H1 (cell line): ENCODE data around the gene IFTAP. TPM values are rescaled to one million over a fixed set of nuclear protein-coding genes. Genes with fewer than 3 reads are reported as not detected.

Source experiments
- BACH1 ChIP-seq: IDR thresholded peaks from 2 replicates; pipeline ENCODE4 v1.6.1; 2012; ENCODE audit warnings: low read length, improper control_type of control experiment
- BCL11A ChIP-seq, 2 experiments: IDR thresholded peaks; one replicate each; pipeline ENCODE4 v1.6.1; 2011; ENCODE audit warnings: low read depth in 2 of 2, low read length in 2 of 2, mild to moderate bottlenecking in 2 of 2
- BRCA1 ChIP-seq: IDR thresholded peaks from 2 replicates; pipeline ENCODE4 v1.6.1; 2012; ENCODE audit warnings: low read depth, low read length, improper control_type of control experiment
- CHD2 ChIP-seq: IDR thresholded peaks from 2 replicates; pipeline ENCODE4 v1.6.1; 2012; ENCODE audit warnings: low read length, improper control_type of control experiment
- CREB1 ChIP-seq: IDR thresholded peaks from 2 replicates; pipeline ENCODE4 v1.6.1; 2012; ENCODE audit warnings: inconsistent platforms
- EGR1 ChIP-seq: IDR thresholded peaks from 2 replicates; pipeline ENCODE4 v1.6.1; 2011; ENCODE audit warnings: low read depth, low read length, borderline replicate concordance
- EZH2 ChIP-seq: fragments of 200-600 bp; sonication (generic); IDR thresholded peaks from 2 replicates; pipeline ENCODE4 v1.7.1; 2012; ENCODE audit warnings: low read depth, mild to moderate bottlenecking, moderate library complexity, low read length, inconsistent platforms; ENCODE audit not compliant: severe bottlenecking
- KDM1A ChIP-seq: fragments of 200-600, 300-600 bp; sonication (generic); IDR thresholded peaks from 2 replicates; pipeline ENCODE4 v1.7.1; 2016; ENCODE audit warnings: mild to moderate bottlenecking, low read length, borderline replicate concordance
- KDM4A ChIP-seq: IDR thresholded peaks from one replicate; pipeline ENCODE4 v1.7.1; 2012; ENCODE audit warnings: low read depth, mild to moderate bottlenecking, moderate library complexity, low read length, inconsistent platforms; ENCODE audit not compliant: severe bottlenecking
- KDM5A ChIP-seq: fragments of 200-600 bp; IDR thresholded peaks from 2 replicates; pipeline ENCODE4 v1.7.1; 2012; ENCODE audit warnings: mild to moderate bottlenecking, low read length, inconsistent platforms, mixed read lengths
- MAFK ChIP-seq: IDR thresholded peaks from 2 replicates; pipeline ENCODE4 v1.6.1; 2012; ENCODE audit warnings: low read depth, mild to moderate bottlenecking, improper control_type of control experiment, low read length
- MAX ChIP-seq: IDR thresholded peaks from 2 replicates; pipeline ENCODE4 v1.6.1; 2012; ENCODE audit warnings: inconsistent platforms
- PHF8 ChIP-seq: fragments of 200-600 bp; sonication (generic); conservative IDR thresholded peaks from 2 replicates; pipeline ENCODE4 v1.7.1; 2012; ENCODE audit warnings: low read depth, mild to moderate bottlenecking, inconsistent platforms, low read length, moderate library complexity
- POLR2A ChIP-seq, 2 experiments: IDR thresholded peaks; 1 replicate in 1 of 2; 2 replicates in 1 of 2; pipeline ENCODE4 v1.6.1; 2011; ENCODE audit warnings: low read depth in 2 of 2, low read length in 2 of 2, mild to moderate bottlenecking in 2 of 2; ENCODE audit errors: control extremely low read depth in 1 of 2
- POLR2AphosphoS5 ChIP-seq: IDR thresholded peaks from 2 replicates; pipeline ENCODE4 v1.6.1; 2011; ENCODE audit warnings: low read depth, low read length
- SIX5 ChIP-seq: IDR thresholded peaks from 2 replicates; pipeline ENCODE4 v1.6.1; 2011; ENCODE audit warnings: mild to moderate bottlenecking, low read depth, low read length
- SRF ChIP-seq: IDR thresholded peaks from 2 replicates; pipeline ENCODE4 v1.6.1; 2011; ENCODE audit warnings: mild to moderate bottlenecking, low read depth, low read length, moderate library complexity
- TBP ChIP-seq: IDR thresholded peaks from 2 replicates; pipeline ENCODE4 v1.6.1; 2011; ENCODE audit warnings: low read depth, low read length, improper control_type of control experiment
- TCF12 ChIP-seq: IDR thresholded peaks from 2 replicates; pipeline ENCODE4 v1.6.1; 2011; ENCODE audit warnings: low read depth, mild to moderate bottlenecking, low read length
- TEAD4 ChIP-seq: IDR thresholded peaks from 2 replicates; pipeline ENCODE4 v1.6.1; 2012; ENCODE audit warnings: low read depth, low read length, inconsistent platforms, mixed read lengths
- ZNF274 ChIP-seq: IDR thresholded peaks from 2 replicates; pipeline ENCODE4 v1.7.0; 2012; ENCODE audit warnings: low read length, borderline replicate concordance; ENCODE audit errors: extremely low read depth
- polyA plus RNA-seq, 7 experiments: library from polyadenylated mRNA; depleted of rRNA in 3 of 7; stranded (reverse) in 5 of 7; unstranded in 2 of 7; fragments of >200 nt in 5 of 7; fragments of 200-250 nt in 2 of 7; gene quantifications; 1 replicate in 5 of 7; 2 replicates in 1 of 7; 4 replicates in 1 of 7; pipeline versions ENCODE4 v1.2.1 to v1.2.3, GENCODE V29; 2011 to 2013; ENCODE audit warnings: missing spikeins in 2 of 7, mixed read lengths in 2 of 7
- total RNA-seq: library from RNA; stranded (reverse); fragmentation: NEBNext Ultra II Directional; extraction: Animal tissue kit (Norgen Biotek cat#: 25700); gene quantifications from 2 replicates; pipeline ENCODE4 v1.2.1, GENCODE V29; 2021
- TF ChIP-seq, protein P1 (sequence below), 3 experiments: IDR thresholded peaks; 1 replicate in 2 of 3; 2 replicates in 1 of 3; pipeline versions ENCODE4 v1.5.1 to v1.6.1; 2011; ENCODE audit warnings: low read length in 3 of 3, mild to moderate bottlenecking in 3 of 3, inconsistent platforms in 2 of 3, low read depth in 1 of 3, moderate library complexity in 1 of 3; ENCODE audit not compliant: insufficient read depth in 1 of 3; ENCODE audit errors: control extremely low read depth in 1 of 3
- TF ChIP-seq, protein P2 (sequence below): IDR thresholded peaks from 2 replicates; pipeline ENCODE4 v1.6.1; 2012; ENCODE audit warnings: inconsistent platforms

IFTAP gene
- total and polyA plus RNA-seq, 2 of the 8 experiments (the other 6 are each of a cell fraction or from before 2014, with no cell fraction given): 21.2 to 23.9 TPM

GRCh38 chr11:36594316-36594989, at the start of gene IFTAP (continued):
- TF ChIP-seq BCL11A (IDR thresholded peaks at IDR 0.05; ENCODE audit: low read depth in 2 of 2, low read length in 2 of 2) (no peak), TEAD4 (peak; percentile 76), CREB1 (peak; percentile 61; the same call in 1 of the 2 replicates), BRCA1 (no peak), POLR2AphosphoS5 (no peak), PHF8 (peak; percentile 61; the same call in 1 of the 2 replicates), EZH2 (no peak), EGR1 (peak; percentile 23; the same call in 1 of the 2 replicates), KDM5A (peak; percentile 46; the same call in 1 of the 2 replicates), KDM1A (no peak), BACH1 (no peak), TBP (peak; percentile 71), CHD2 (0 out of 2 replicates have a peak, but pooled peaks have one; percentile 14), MAFK (no peak), TCF12 (no peak), MAX (peak; percentile 78), KDM4A (peak; percentile 97), SRF (0 out of 2 replicates have a peak, but pooled peaks have one; percentile 25), POLR2A (IDR thresholded peaks at IDR 0.05; ENCODE audit: control extremely low read depth in 1 of 2, low read depth in 2 of 2, low read length in 2 of 2) (peak in 1 of 2 experiments; percentile 59; a peak in 1 of 3 replicates), SIX5 (peak; percentile 100), ZNF274 (no peak)
- TF ChIP-seq, protein P1, sequence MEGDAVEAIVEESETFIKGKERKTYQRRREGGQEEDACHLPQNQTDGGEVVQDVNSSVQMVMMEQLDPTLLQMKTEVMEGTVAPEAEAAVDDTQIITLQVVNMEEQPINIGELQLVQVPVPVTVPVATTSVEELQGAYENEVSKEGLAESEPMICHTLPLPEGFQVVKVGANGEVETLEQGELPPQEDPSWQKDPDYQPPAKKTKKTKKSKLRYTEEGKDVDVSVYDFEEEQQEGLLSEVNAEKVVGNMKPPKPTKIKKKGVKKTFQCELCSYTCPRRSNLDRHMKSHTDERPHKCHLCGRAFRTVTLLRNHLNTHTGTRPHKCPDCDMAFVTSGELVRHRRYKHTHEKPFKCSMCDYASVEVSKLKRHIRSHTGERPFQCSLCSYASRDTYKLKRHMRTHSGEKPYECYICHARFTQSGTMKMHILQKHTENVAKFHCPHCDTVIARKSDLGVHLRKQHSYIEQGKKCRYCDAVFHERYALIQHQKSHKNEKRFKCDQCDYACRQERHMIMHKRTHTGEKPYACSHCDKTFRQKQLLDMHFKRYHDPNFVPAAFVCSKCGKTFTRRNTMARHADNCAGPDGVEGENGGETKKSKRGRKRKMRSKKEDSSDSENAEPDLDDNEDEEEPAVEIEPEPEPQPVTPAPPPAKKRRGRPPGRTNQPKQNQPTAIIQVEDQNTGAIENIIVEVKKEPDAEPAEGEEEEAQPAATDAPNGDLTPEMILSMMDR (IDR thresholded peaks at IDR 0.05; ENCODE audit: control extremely low read depth in 1 of 3, insufficient read depth in 1 of 3, low read depth in 1 of 3, low read length in 3 of 3): no peak
- TF ChIP-seq, protein P2, sequence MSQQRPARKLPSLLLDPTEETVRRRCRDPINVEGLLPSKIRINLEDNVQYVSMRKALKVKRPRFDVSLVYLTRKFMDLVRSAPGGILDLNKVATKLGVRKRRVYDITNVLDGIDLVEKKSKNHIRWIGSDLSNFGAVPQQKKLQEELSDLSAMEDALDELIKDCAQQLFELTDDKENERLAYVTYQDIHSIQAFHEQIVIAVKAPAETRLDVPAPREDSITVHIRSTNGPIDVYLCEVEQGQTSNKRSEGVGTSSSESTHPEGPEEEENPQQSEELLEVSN: peak; percentile 83
